Renal pelvis (tissue), 12 donors: ENCODE results near the gene GJA1. TPM values are rescaled to one million over a fixed set of nuclear protein-coding genes. Genes with fewer than 3 reads are reported as not detected.
"Not testable (repeated sequence)": the region's sequence is repeated elsewhere in the genome, so short reads cannot be mapped to it uniquely, and the experiment has no call there.

Experiments
- DNase-seq: peaks from one replicate; pipeline ENCODE4 v3.0.0-alpha.2; 2013
- long read RNA-seq, 16 experiments: transcript quantifications; one replicate each; lab custom pipeline, GENCODE V29; 2026
- polyA plus RNA-seq, 3 donors: library from polyadenylated mRNA; unstranded; fragments of 120-200 nt; gene quantifications; one replicate each; pipeline ENCODE4 v1.2.1, GENCODE V29; 2013; ENCODE audit not compliant: insufficient read length in 3 of 3

Gene GJA1
- 10 to 100 TPM; 51.7 to 58.5 (median 53.2) TPM for polyA plus RNA-seq
- long read RNA-seq, donor 1, partial matches to known transcripts: 9 of 13 reads
- long read RNA-seq, donor 1, other reads (novel, unspliced or antisense): 0 of 13 reads
- long read RNA-seq, donor 2, transcript GJA1-204 (2 exons, 3,152 nt): major isoform, 13 of 15 reads
- long read RNA-seq, donor 2, partial matches to known transcripts: 0 of 15 reads
- long read RNA-seq, donor 2, other reads (novel, unspliced or antisense): 0 of 15 reads
- long read RNA-seq, donor 3, transcript GJA1-204 (2 exons, 3,152 nt): major isoform, 8 of 8 reads
- long read RNA-seq, donor 3, partial matches to known transcripts: 0 of 8 reads
- long read RNA-seq, donor 3, other reads (novel, unspliced or antisense): 0 of 8 reads
- long read RNA-seq, donor 4, transcript GJA1-204 (2 exons, 3,152 nt): major isoform, 12 of 12 reads
- long read RNA-seq, donor 4, partial matches to known transcripts: 0 of 12 reads
- long read RNA-seq, donor 4, other reads (novel, unspliced or antisense): 0 of 12 reads
- long read RNA-seq, donor 5, transcript GJA1-204 (2 exons, 3,152 nt): major isoform, 11 of 11 reads
- long read RNA-seq, donor 5, partial matches to known transcripts: 0 of 11 reads
- long read RNA-seq, donor 5, other reads (novel, unspliced or antisense): 0 of 11 reads
- long read RNA-seq, donor 6, transcript GJA1-204 (2 exons, 3,152 nt): major isoform, 6 of 6 reads
- long read RNA-seq, donor 6, partial matches to known transcripts: 0 of 6 reads
- long read RNA-seq, donor 6, other reads (novel, unspliced or antisense): 0 of 6 reads
- long read RNA-seq, donor 7, transcript GJA1-204 (2 exons, 3,152 nt): major isoform, 11 of 11 reads
- long read RNA-seq, donor 7, partial matches to known transcripts: 0 of 11 reads
- long read RNA-seq, donor 7, other reads (novel, unspliced or antisense): 0 of 11 reads
- long read RNA-seq, donor 8, transcript GJA1-204 (2 exons, 3,152 nt): major isoform, 22 of 22 reads
- long read RNA-seq, donor 8, partial matches to known transcripts: 0 of 22 reads
- long read RNA-seq, donor 8, other reads (novel, unspliced or antisense): 0 of 22 reads
- long read RNA-seq, donor 9, transcript GJA1-204 (2 exons, 3,152 nt): major isoform, 9 of 9 reads
- long read RNA-seq, donor 9, partial matches to known transcripts: 0 of 9 reads
- long read RNA-seq, donor 9, other reads (novel, unspliced or antisense): 0 of 9 reads
- long read RNA-seq, donor 10, transcript GJA1-204 (2 exons, 3,152 nt): major isoform, 11 of 11 reads
- long read RNA-seq, donor 10, partial matches to known transcripts: 0 of 11 reads
- long read RNA-seq, donor 10, other reads (novel, unspliced or antisense): 0 of 11 reads
- long read RNA-seq, donor 11, transcript GJA1-204 (2 exons, 3,152 nt): major isoform, 9 of 9 reads
- long read RNA-seq, donor 11, partial matches to known transcripts: 0 of 9 reads
- long read RNA-seq, donor 11, other reads (novel, unspliced or antisense): 0 of 9 reads
- long read RNA-seq, donor 12, transcript GJA1-204 (2 exons, 3,152 nt): major isoform, 12 of 12 reads
- long read RNA-seq, donor 12, partial matches to known transcripts: 0 of 12 reads
- long read RNA-seq, donor 12, other reads (novel, unspliced or antisense): 0 of 12 reads
- long read RNA-seq, donor 13, partial matches to known transcripts: 0 of 3 reads
- long read RNA-seq, donor 13, other reads (novel, unspliced or antisense): 0 of 3 reads
- long read RNA-seq, donor 14, transcript GJA1-204 (2 exons, 3,152 nt): major isoform, 12 of 12 reads
- long read RNA-seq, donor 14, partial matches to known transcripts: 0 of 12 reads
- long read RNA-seq, donor 14, other reads (novel, unspliced or antisense): 0 of 12 reads
- long read RNA-seq, donor 15, transcript GJA1-204 (2 exons, 3,152 nt): major isoform, 12 of 13 reads
- long read RNA-seq, donor 15, partial matches to known transcripts: 0 of 13 reads
- long read RNA-seq, donor 15, other reads (novel, unspliced or antisense): 0 of 13 reads
- long read RNA-seq, donor 16, transcript GJA1-204 (2 exons, 3,152 nt): major isoform, 11 of 11 reads
- long read RNA-seq, donor 16, partial matches to known transcripts: 0 of 11 reads
- long read RNA-seq, donor 16, other reads (novel, unspliced or antisense): 0 of 11 reads

GRCh38 chr6:121435444-121436069 lies at the start of gene GJA1:
TSS of gene GJA1 (plus strand) at chr6:121435646. CDS start at chr6:121446848, 11,202 bp downstream.
- DNase-seq: peak; percentile 82

GRCh38 chr6:121386551-121386950 lies 48.9 kb upstream of the GJA1 start:
- not testable (repeated sequence) for DNase-seq

- no peak for DNase-seq
Observed at GRCh38 chr6:121389419-121389818, 46.0 kb upstream of the GJA1 start.

- peak; percentile 73 for DNase-seq
Observed at GRCh38 chr6:121393731-121394505, 41.5 kb upstream of the GJA1 start.

GRCh38 chr6:121395736-121396135 lies 39.7 kb upstream of the GJA1 start:
- no peak for DNase-seq

GRCh38 chr6:121397188-121397587 lies 38.3 kb upstream of the GJA1 start:
- not testable (repeated sequence) for DNase-seq

- no peak for DNase-seq
Observed at GRCh38 chr6:121398127-121398526, 37.3 kb upstream of the GJA1 start.

GRCh38 chr6:121399966-121400365 lies 35.5 kb upstream of the GJA1 start:
- no peak for DNase-seq

- no peak for DNase-seq
Observed at GRCh38 chr6:121403964-121404363, 31.5 kb upstream of the GJA1 start.

GRCh38 chr6:121405306-121405705 lies 30.1 kb upstream of the GJA1 start:
- no peak for DNase-seq

- no peak for DNase-seq
Observed at GRCh38 chr6:121408321-121408720, 27.1 kb upstream of the GJA1 start.

GRCh38 chr6:121413879-121414278 lies 21.6 kb upstream of the GJA1 start:
- no peak for DNase-seq

- DNase-seq: no peak
Observed at GRCh38 chr6:121418346-121418745, 17.1 kb upstream of the GJA1 start.

- DNase-seq: no peak
Observed at GRCh38 chr6:121426686-121427085, 8.8 kb upstream of the GJA1 start.

GRCh38 chr6:121428872-121429756 lies 6.3 kb upstream of the GJA1 start:
- no peak for DNase-seq

GRCh38 chr6:121430514-121431460 lies 4.7 kb upstream of the GJA1 start:
- DNase-seq: no peak
